ENCODE results near the gene DHRS7. TPM values are rescaled to one million over a fixed set of nuclear protein-coding genes. Genes with fewer than 3 reads are reported as not detected.

The DHRS7 gene
- total and polyA plus RNA-seq, 9 of the 15 experiments (the other 6 are each of a cell fraction or from before 2014, with no cell fraction given), result 10.2 to 20.1 (median 15.7) TPM

DNA sequence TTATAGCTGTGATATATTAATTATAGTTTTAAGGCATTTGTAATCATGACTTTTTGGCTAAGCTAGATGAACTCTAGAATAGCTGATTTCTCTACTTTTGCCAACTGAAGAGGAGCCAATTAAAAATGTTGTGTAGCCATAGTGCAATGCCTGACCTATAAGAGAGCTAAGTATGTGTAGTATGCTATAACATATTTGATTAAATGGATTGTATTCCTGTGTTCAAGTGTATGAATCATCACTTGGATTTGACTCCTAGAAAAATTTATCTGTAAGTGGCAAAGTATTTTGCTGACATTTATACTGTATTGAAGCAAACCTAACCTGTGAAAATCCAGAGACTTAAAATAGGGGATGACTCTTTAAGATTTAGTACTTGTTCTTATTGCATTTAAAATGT is 39.3 kb downstream of the DHRS7 start:
- Histone ChIP-seq H4K20me1 (replicated peaks; ENCODE audit: control insufficient read depth, insufficient read depth, low read length) (no peaks in the 10 kb centered on the region), H3K27me3 (ENCODE audit: control insufficient read depth in 2 of 2, insufficient read depth in 2 of 2, low read length in 2 of 2) (no peaks in the 10 kb centered on the region), H3K36me3 (ENCODE audit: control insufficient read depth, insufficient read depth, low read length) (peaks cover 68% of the 10 kb centered on the region), H3K4me1 (replicated peaks in 1 of 2; ENCODE audit: control insufficient read depth in 2 of 2, insufficient read depth in 2 of 2, low read length in 2 of 2) (no peaks in the 10 kb centered on the region), H3K4me3 (no peak overlapping the region), H3K9me3 (replicated peaks; ENCODE audit: control insufficient read depth, insufficient read depth, low read depth, low read length) (no peaks in the 10 kb centered on the region), H3K9me1 (ENCODE audit: control insufficient read depth, insufficient read depth, low read length) (no peaks in the 10 kb centered on the region), H3K27ac (ENCODE audit: extremely low read depth, low read depth, low read length) (no peak overlapping the region), H3K9ac (ENCODE audit: insufficient read depth in 1 of 2, low read depth in 2 of 2, low read length in 2 of 2) (no peak overlapping the region), H2AFZ (ENCODE audit: low read depth, low read length) (no peak overlapping the region), H3K79me2 (ENCODE audit: control insufficient read depth, insufficient read depth, low read length) (no peaks in the 10 kb centered on the region), H3K4me2 (ENCODE audit: insufficient read depth, low read length) (no peak overlapping the region)
- intact Hi-C loops (cut with micrococcal nuclease), result no loop called here
- ChIA-PET CTCF (ENCODE audit: low intra/inter-chr PET ratio) (no interaction called here), POLR2A (interaction anchor here (0.6 kb wide), 1 partner anchor 8 kb away, joined by 3 read pairs; no protein-coding TSS in a partner anchor)
- in situ Hi-C loops (cut with MboI), result no loop called here
- TF ChIP-seq KDM1A (IDR thresholded peaks at IDR 0.05), result no peak
- FAIRE-seq, result no peak
- no peak for ATAC-seq
- no peak for DNase-seq (ENCODE audit: extremely low read depth in 1 of 4, low spot score in 3 of 4)
- BruUV-seq (replicated peaks), result no TSS peak

GRCh38 chr14:60116181-60116580 is 49.0 kb downstream of the DHRS7 start:
- in situ Hi-C loops (cut with MboI) (no loop called here), intact Hi-C loops (cut with micrococcal nuclease) (no loop called here)
- H4K20me1 ChIP-seq (replicated peaks; ENCODE audit: control insufficient read depth, insufficient read depth, low read length), result no peaks in the 10 kb centered on the region
- no TSS peak for BruUV-seq (replicated peaks)
- H3K36me3 ChIP-seq (ENCODE audit: control insufficient read depth, insufficient read depth, low read length), result peaks cover 56% of the 10 kb centered on the region
- no peak overlapping the region for H3K4me3 ChIP-seq
- H3K9me1 ChIP-seq (ENCODE audit: control insufficient read depth, insufficient read depth, low read length), result no peaks in the 10 kb centered on the region
- no peak overlapping the region for H3K4me2 ChIP-seq (ENCODE audit: insufficient read depth, low read length)
- no peaks in the 10 kb centered on the region for H3K4me1 ChIP-seq (replicated peaks in 1 of 2; ENCODE audit: control insufficient read depth in 2 of 2, insufficient read depth in 2 of 2, low read length in 2 of 2)
- no peak for FAIRE-seq
- no peak overlapping the region for H3K27ac ChIP-seq (ENCODE audit: extremely low read depth, low read depth, low read length)
- CTCF ChIA-PET (ENCODE audit: low intra/inter-chr PET ratio), result no interaction called here
- no peaks in the 10 kb centered on the region for H3K9me3 ChIP-seq (replicated peaks; ENCODE audit: control insufficient read depth, insufficient read depth, low read depth, low read length)
- DNase-seq (ENCODE audit: extremely low read depth in 1 of 4, low spot score in 3 of 4), result no peak
- POLR2A ChIA-PET, result no interaction called here
- no peak overlapping the region for H3K9ac ChIP-seq (ENCODE audit: insufficient read depth in 1 of 2, low read depth in 2 of 2, low read length in 2 of 2)
- ATAC-seq, result no peak
- no peak overlapping the region for H2AFZ ChIP-seq (ENCODE audit: low read depth, low read length)
- no peaks in the 10 kb centered on the region for H3K27me3 ChIP-seq (ENCODE audit: control insufficient read depth in 2 of 2, insufficient read depth in 2 of 2, low read length in 2 of 2)
- 78% methylated on average over 3 of the region's 4 CpGs for WGBS (ENCODE audit: insufficient coverage, low coverage, missing lambda C conversion rate)
- no peaks in the 10 kb centered on the region for H3K79me2 ChIP-seq (ENCODE audit: control insufficient read depth, insufficient read depth, low read length)
- TF ChIP-seq, protein P1, sequence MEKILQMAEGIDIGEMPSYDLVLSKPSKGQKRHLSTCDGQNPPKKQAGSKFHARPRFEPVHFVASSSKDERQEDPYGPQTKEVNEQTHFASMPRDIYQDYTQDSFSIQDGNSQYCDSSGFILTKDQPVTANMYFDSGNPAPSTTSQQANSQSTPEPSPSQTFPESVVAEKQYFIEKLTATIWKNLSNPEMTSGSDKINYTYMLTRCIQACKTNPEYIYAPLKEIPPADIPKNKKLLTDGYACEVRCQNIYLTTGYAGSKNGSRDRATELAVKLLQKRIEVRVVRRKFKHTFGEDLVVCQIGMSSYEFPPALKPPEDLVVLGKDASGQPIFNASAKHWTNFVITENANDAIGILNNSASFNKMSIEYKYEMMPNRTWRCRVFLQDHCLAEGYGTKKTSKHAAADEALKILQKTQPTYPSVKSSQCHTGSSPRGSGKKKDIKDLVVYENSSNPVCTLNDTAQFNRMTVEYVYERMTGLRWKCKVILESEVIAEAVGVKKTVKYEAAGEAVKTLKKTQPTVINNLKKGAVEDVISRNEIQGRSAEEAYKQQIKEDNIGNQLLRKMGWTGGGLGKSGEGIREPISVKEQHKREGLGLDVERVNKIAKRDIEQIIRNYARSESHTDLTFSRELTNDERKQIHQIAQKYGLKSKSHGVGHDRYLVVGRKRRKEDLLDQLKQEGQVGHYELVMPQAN (IDR thresholded peaks at IDR 0.05; ENCODE audit: borderline replicate concordance), result no peak
- TF ChIP-seq NONO (IDR thresholded peaks at IDR 0.05; ENCODE audit: low read depth in 2 of 2, low read length in 1 of 2) (no peak), ESRRA (IDR thresholded peaks at IDR 0.05; ENCODE audit: borderline replicate concordance, low read depth) (no peak), ZNF23 (CRISPR knock-in tag; IDR thresholded peaks at IDR 0.05) (no peak), ZNF165 (CRISPR knock-in tag; IDR thresholded peaks at IDR 0.05; ENCODE audit: borderline replicate concordance) (no peak)
